ENCODE data around the gene MRPL18. TPM values are rescaled to one million over a fixed set of nuclear protein-coding genes. Genes with fewer than 3 reads are reported as not detected.

The MRPL18 gene
- total and polyA plus RNA-seq, 9 of the 15 experiments (the other 6 are each of a cell fraction or from before 2014, with no cell fraction given), result 149 to 456 (median 196) TPM

- TF ChIP-seq CREB5 (CRISPR knock-in tag; IDR thresholded peaks at IDR 0.05) (no peak), PREB (CRISPR knock-in tag; IDR thresholded peaks at IDR 0.05) (no peak), ZNF12 (CRISPR knock-in tag; IDR thresholded peaks at IDR 0.05) (0 out of 2 replicates have a peak, but pooled peaks have one; percentile 3), HDGF (IDR thresholded peaks at IDR 0.05) (no peak), RBBP5 (IDR thresholded peaks at IDR 0.05; ENCODE audit: borderline replicate concordance, insufficient read depth, low read length, poor library complexity, severe bottlenecking) (peak; percentile 43), FOS (IDR thresholded peaks at IDR 0.05; ENCODE audit: extremely low read depth, insufficient read length) (peak; percentile 99), STAT5B (CRISPR knock-in tag; IDR thresholded peaks at IDR 0.05) (no peak), ARID1B (IDR thresholded peaks at IDR 0.05) (no peak; the same call in 1 of the 2 replicates), CCNT2 (IDR thresholded peaks at IDR 0.05; ENCODE audit: borderline replicate concordance, extremely low read depth, insufficient read length, low read depth, low read length) (peak; percentile 20), ZBTB8A (IDR thresholded peaks at IDR 0.05; ENCODE audit: partially characterized antibody) (no peak), PTTG1 (tag; IDR thresholded peaks at IDR 0.05; ENCODE audit: low read depth) (no peak), BRCA1 (IDR thresholded peaks at IDR 0.05) (no peak), BRCA1 (CRISPR knock-in tag; IDR thresholded peaks at IDR 0.05) (no peak), ATF1 (CRISPR knock-in tag; IDR thresholded peaks at IDR 0.05) (no peak; the same call in 1 of the 2 replicates), ATF1 (tag; IDR thresholded peaks at IDR 0.05) (peak; percentile 94), HMG20A (CRISPR knock-in tag; conservative IDR thresholded peaks at IDR 0.05) (no peak), MAX (CRISPR knock-in tag; IDR thresholded peaks at IDR 0.05) (peak; percentile 70), ETS2 (tag; IDR thresholded peaks at IDR 0.05; ENCODE audit: borderline replicate concordance, poor library complexity, severe bottlenecking) (no peak), NRF1 (conservative IDR thresholded peaks at IDR 0.05 in 1 of 2, IDR thresholded peaks at IDR 0.05 in 1 of 2) (peak; percentile 95 to 96)
- TF ChIP-seq, protein P1, sequence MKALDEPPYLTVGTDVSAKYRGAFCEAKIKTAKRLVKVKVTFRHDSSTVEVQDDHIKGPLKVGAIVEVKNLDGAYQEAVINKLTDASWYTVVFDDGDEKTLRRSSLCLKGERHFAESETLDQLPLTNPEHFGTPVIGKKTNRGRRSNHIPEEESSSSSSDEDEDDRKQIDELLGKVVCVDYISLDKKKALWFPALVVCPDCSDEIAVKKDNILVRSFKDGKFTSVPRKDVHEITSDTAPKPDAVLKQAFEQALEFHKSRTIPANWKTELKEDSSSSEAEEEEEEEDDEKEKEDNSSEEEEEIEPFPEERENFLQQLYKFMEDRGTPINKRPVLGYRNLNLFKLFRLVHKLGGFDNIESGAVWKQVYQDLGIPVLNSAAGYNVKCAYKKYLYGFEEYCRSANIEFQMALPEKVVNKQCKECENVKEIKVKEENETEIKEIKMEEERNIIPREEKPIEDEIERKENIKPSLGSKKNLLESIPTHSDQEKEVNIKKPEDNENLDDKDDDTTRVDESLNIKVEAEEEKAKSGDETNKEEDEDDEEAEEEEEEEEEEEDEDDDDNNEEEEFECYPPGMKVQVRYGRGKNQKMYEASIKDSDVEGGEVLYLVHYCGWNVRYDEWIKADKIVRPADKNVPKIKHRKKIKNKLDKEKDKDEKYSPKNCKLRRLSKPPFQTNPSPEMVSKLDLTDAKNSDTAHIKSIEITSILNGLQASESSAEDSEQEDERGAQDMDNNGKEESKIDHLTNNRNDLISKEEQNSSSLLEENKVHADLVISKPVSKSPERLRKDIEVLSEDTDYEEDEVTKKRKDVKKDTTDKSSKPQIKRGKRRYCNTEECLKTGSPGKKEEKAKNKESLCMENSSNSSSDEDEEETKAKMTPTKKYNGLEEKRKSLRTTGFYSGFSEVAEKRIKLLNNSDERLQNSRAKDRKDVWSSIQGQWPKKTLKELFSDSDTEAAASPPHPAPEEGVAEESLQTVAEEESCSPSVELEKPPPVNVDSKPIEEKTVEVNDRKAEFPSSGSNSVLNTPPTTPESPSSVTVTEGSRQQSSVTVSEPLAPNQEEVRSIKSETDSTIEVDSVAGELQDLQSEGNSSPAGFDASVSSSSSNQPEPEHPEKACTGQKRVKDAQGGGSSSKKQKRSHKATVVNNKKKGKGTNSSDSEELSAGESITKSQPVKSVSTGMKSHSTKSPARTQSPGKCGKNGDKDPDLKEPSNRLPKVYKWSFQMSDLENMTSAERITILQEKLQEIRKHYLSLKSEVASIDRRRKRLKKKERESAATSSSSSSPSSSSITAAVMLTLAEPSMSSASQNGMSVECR (CRISPR knock-in tag; IDR thresholded peaks at IDR 0.05), result peak; percentile 96
Measured at GRCh38 chr6:159761873-159762680, 28.2 kb upstream of the MRPL18 start, which contains the start of gene ACAT2 (continued).

Measured in K562 (cell line).